GM12878 (cell line): ENCODE measurements around the gene KIAA1586. TPM values are rescaled to one million over a fixed set of nuclear protein-coding genes. Genes with fewer than 3 reads are reported as not detected.

Experiments used
- ATAC-seq: fragments of 200-7000 bp; cut with Tn5 transposase; 3 replicates; pipeline ENCODE4 v1.9.1; 2020; ENCODE audit warnings: mild to moderate bottlenecking, moderate library complexity
- BruUV-seq: library from RNA; stranded (reverse); fragments of 400-500 nt; replicated peaks from 2 replicates; lab custom pipeline; 2021; lab: Mats Ljungman, UMichigan
- CTCF ChIA-PET: fragments of 300-600 bp; sonication (Branson Sonifier 250); formaldehyde crosslinking; extraction: SDS; loops from one replicate; lab custom pipeline; 2021; ENCODE audit warnings: inconsistent platforms; lab: Yijun Ruan, JAX
- POLR2A ChIA-PET: fragments of 350-600 bp; formaldehyde crosslinking; extraction: SDS; loops from one replicate; lab custom pipeline; 2021; ENCODE audit warnings: inconsistent platforms; lab: Charles Lee
- RAD21 ChIA-PET: fragments of 300-600 bp; sonication (Branson Sonifier 250); formaldehyde crosslinking; loops from one replicate; lab custom pipeline; 2023; ENCODE audit warnings: antibody characterized with exemption; ENCODE audit not compliant: unreplicated experiment; lab: Charles Lee
- SMC1A ChIA-PET: fragments of 300-600 bp; sonication (Branson Sonifier 250); formaldehyde crosslinking; loops from one replicate; lab custom pipeline; 2023; ENCODE audit not compliant: unreplicated experiment, uncharacterized antibody; lab: Charles Lee
- DNase-seq: peaks from one replicate; pipeline ENCODE4 v3.0.0-alpha.2; 2011; ENCODE audit warnings: low read depth, low spot score
- FAIRE-seq: peaks from 3 replicates; lab custom pipeline; 2011; peaks lifted over from hg19 to GRCh38; lab: Jason Lieb, UNC
- H2AFZ ChIP-seq: 2 replicates; pipeline ENCODE4 v1.6.0; 2011; ENCODE audit warnings: low read depth, low read length, control low read depth; ENCODE audit not compliant: control insufficient read depth
- H3K27ac ChIP-seq: 2 replicates; pipeline ENCODE4 v1.5.1; 2011; ENCODE audit warnings: control low read depth; ENCODE audit not compliant: control insufficient read depth, insufficient read depth
- H3K27me3 ChIP-seq, 2 experiments: replicated peaks in 1 of 2; 2 replicates each; pipeline versions ENCODE4 v1.6.0 to v1.6.1; 2011; ENCODE audit warnings: low read length in 1 of 2; ENCODE audit not compliant: control insufficient read depth in 2 of 2, insufficient read depth in 2 of 2
- H3K36me3 ChIP-seq, 2 experiments: 2 replicates each; pipeline ENCODE4 v1.5.1; 2011; ENCODE audit warnings: low read length in 1 of 2; ENCODE audit not compliant: control insufficient read depth in 2 of 2, insufficient read depth in 2 of 2
- H3K4me1 ChIP-seq: 2 replicates; pipeline ENCODE4 v1.6.1; 2011; ENCODE audit warnings: mild to moderate bottlenecking, low read length, moderate library complexity, mixed read lengths; ENCODE audit not compliant: control insufficient read depth, insufficient read depth
- H3K4me2 ChIP-seq: 2 replicates; pipeline ENCODE4 v1.6.0; 2011; ENCODE audit warnings: control low read depth; ENCODE audit not compliant: control insufficient read depth, insufficient read depth
- H3K4me3 ChIP-seq: fragments of 200-600 bp; sonication (generic); 2 replicates; pipeline ENCODE4 v1.5.1; 2016
- H3K79me2 ChIP-seq: 2 replicates; pipeline ENCODE4 v1.6.0; 2011; ENCODE audit warnings: low read length; ENCODE audit not compliant: control insufficient read depth, insufficient read depth
- H3K9ac ChIP-seq: 2 replicates; pipeline ENCODE4 v1.8.0; 2011; ENCODE audit warnings: low read length, control low read depth, mixed read lengths; ENCODE audit not compliant: control insufficient read depth, insufficient read depth
- H3K9me3 ChIP-seq: replicated peaks from 3 replicates; pipeline ENCODE4 v1.5.1; 2011; ENCODE audit warnings: mild to moderate bottlenecking, low read length; ENCODE audit not compliant: control insufficient read depth, insufficient read depth
- H4K20me1 ChIP-seq: 2 replicates; pipeline ENCODE4 v1.6.0; 2011; ENCODE audit not compliant: control insufficient read depth, insufficient read depth
- BHLHE40 ChIP-seq, 2 experiments: fragments of 450-650 bp in 1 of 2; IDR thresholded peaks; 2 replicates each; pipeline ENCODE4 v1.6.1; 2011 to 2017; ENCODE audit warnings: low read depth in 2 of 2, borderline replicate concordance in 1 of 2, improper control_type of control experiment in 1 of 2, low read length in 1 of 2, mild to moderate bottlenecking in 1 of 2
- CHD1 ChIP-seq: IDR thresholded peaks from 2 replicates; pipeline ENCODE4 v1.6.1; 2012; ENCODE audit warnings: low read depth, low read length, improper control_type of control experiment
- DPF2 ChIP-seq: fragments of 450-650 bp; IDR thresholded peaks from 2 replicates; pipeline ENCODE4 v1.6.1; 2017; ENCODE audit warnings: mild to moderate bottlenecking
- HDAC6 ChIP-seq: fragments of 200-600 bp; sonication (generic); IDR thresholded peaks from one replicate; pipeline ENCODE4 v1.8.0; 2017; ENCODE audit warnings: antibody characterized with exemption; ENCODE audit not compliant: unreplicated experiment
- JUNB ChIP-seq: IDR thresholded peaks from 2 replicates; pipeline ENCODE4 v1.6.1; 2016; ENCODE audit warnings: antibody characterized with exemption, mild to moderate bottlenecking
- KAT2A ChIP-seq: conservative IDR thresholded peaks from 2 replicates; pipeline ENCODE4 v1.6.1; 2011; ENCODE audit warnings: low read depth, low read length; ENCODE audit not compliant: control insufficient read depth
- MEF2A ChIP-seq: IDR thresholded peaks from 2 replicates; pipeline ENCODE4 v1.6.1; 2011; ENCODE audit warnings: low read depth, mild to moderate bottlenecking, low read length, moderate library complexity; ENCODE audit not compliant: insufficient read depth
- PAX5 ChIP-seq: IDR thresholded peaks from 2 replicates; pipeline ENCODE4 v1.6.1; 2011; ENCODE audit warnings: low read depth, low read length, borderline replicate concordance
- POU2F2 ChIP-seq: IDR thresholded peaks from 3 replicates; pipeline ENCODE4 v1.6.1; 2011; ENCODE audit warnings: low read depth, mild to moderate bottlenecking, low read length, borderline replicate concordance
- SIN3A ChIP-seq: IDR thresholded peaks from 2 replicates; pipeline ENCODE4 v1.6.1; 2012; ENCODE audit warnings: low read depth, low read length, improper control_type of control experiment
- TAF1 ChIP-seq: IDR thresholded peaks from 2 replicates; pipeline ENCODE4 v1.6.1; 2011; ENCODE audit warnings: mild to moderate bottlenecking, low read depth, low read length, borderline replicate concordance
- ZNF24 ChIP-seq: fragments of 450-650 bp; IDR thresholded peaks from 2 replicates; pipeline ENCODE4 v1.6.1; 2017; ENCODE audit warnings: antibody characterized with exemption, mild to moderate bottlenecking
- whole genome bisulfite sequencing: methylation state at CpG from one replicate; pipeline ENCODE4 v1.1.6; 2016; ENCODE audit warnings: low lambda C conversion rate; ENCODE audit not compliant: insufficient replicate concordance, insufficient coverage; ENCODE audit errors: missing lambda C conversion rate; 5-methylcytosine and 5-hydroxymethylcytosine counted together
- in situ Hi-C: fragments of 300-500 bp; cut with MboI; formaldehyde crosslinking; loops from 9 replicates; pipeline ENCODE4 v1.14.3; 2018; ENCODE audit warnings: mixed read lengths
- intact Hi-C: fragments of 100-400 bp; cut with micrococcal nuclease; formaldehyde crosslinking; loops from one replicate; pipeline ENCODE4 v1.14.2; 2022; ENCODE audit not compliant: unreplicated experiment
- polyA plus RNA-seq, 11 experiments: library from polyadenylated mRNA; depleted of rRNA in 4 of 11; unstranded in 6 of 11; stranded (reverse) in 5 of 11; fragments of >200 nt; fragmentation: Nextera tagmentation in 4 of 11; fragmentation: Illumina TruSeq in 1 of 11; extraction: Ambion mirVana in 4 of 11; extraction: Trizol in 1 of 11; gene quantifications; 1 replicate in 1 of 11; 2 replicates in 10 of 11; pipeline versions ENCODE4 v1.2.1 to v1.2.3, GENCODE V29; 2011 to 2016; ENCODE audit warnings: inconsistent platforms in 2 of 11, missing spikeins in 2 of 11, low read depth in 1 of 11
- total RNA-seq, 4 experiments: library from RNA; depleted of rRNA in 3 of 4; stranded (reverse); fragments of >200 nt in 3 of 4; fragmentation: Illumina TruSeq in 1 of 4; extraction: Trizol in 1 of 4; gene quantifications; 2 replicates each; pipeline versions ENCODE4 v1.2.1 to v1.2.3, GENCODE V29; 2013 to 2021

Gene KIAA1586
- total and polyA plus RNA-seq, 10 of the 15 experiments (the other 5 are each of a cell fraction or from before 2014, with no cell fraction given): 13.1 to 33.1 (median 21.2) TPM

DNA sequence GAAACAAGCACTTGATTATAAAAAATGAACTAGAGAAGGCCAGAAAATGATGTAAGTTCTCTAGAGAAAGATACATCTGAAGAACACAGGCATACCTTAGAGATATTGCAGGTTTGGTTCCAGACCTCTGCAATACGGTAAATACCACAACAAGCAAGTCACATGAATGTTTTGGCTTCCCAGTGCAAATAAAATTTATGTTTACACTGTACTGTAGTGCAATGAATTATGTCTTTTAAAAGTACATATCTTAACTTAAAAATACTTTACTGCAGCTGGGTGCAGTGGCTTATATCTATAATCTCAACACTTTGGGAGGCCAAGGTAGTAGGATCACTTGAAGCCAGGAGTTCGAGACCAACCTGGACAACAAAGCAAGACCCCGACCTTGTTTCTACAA lies 10.9 kb upstream of the KIAA1586 start:
- no peak for ATAC-seq
- in situ Hi-C loops (no loop called here), intact Hi-C loops (no loop called here)
- no peak for TF ChIP-seq HDAC6
- no peak for TF ChIP-seq TAF1
- no peak for TF ChIP-seq MEF2A
- no peak for TF ChIP-seq SIN3A
- TF ChIP-seq DPF2: no peak
- TF ChIP-seq POU2F2: no peak
- no peak for TF ChIP-seq PAX5
- TF ChIP-seq ZNF24: no peak
- TF ChIP-seq JUNB: no peak
- TF ChIP-seq KAT2A: no peak
- TF ChIP-seq BHLHE40 (IDR thresholded peaks at IDR 0.05; ENCODE audit: borderline replicate concordance in 1 of 2, low read depth in 2 of 2, low read length in 1 of 2): no peak
- no peak for TF ChIP-seq CHD1
- H3K4me2 ChIP-seq: no peak overlapping the region
- FAIRE-seq: no peak
- no peaks in the 10 kb centered on the region for H3K36me3 ChIP-seq
- ChIA-PET CTCF (interaction anchor here (0.7 to 1.6 kb wide), 2 partner anchors 10 to 15 kb away, joined by 3 to 5 read pairs; no protein-coding TSS in a partner anchor), SMC1A (no interaction called here), POLR2A (no interaction called here), RAD21 (no interaction called here)
- no peaks in the 10 kb centered on the region for H3K9me3 ChIP-seq
- H3K27me3 ChIP-seq: no peaks in the 10 kb centered on the region
- BruUV-seq: no TSS peak
- no peak overlapping the region for H3K9ac ChIP-seq
- 32% methylated on average over 3 of the region's 3 CpGs for WGBS
- H3K79me2 ChIP-seq: no peaks in the 10 kb centered on the region
- DNase-seq: no peak
- H3K27ac ChIP-seq: no peak overlapping the region
- no peak overlapping the region for H3K4me3 ChIP-seq
- no peaks in the 10 kb centered on the region for H3K4me1 ChIP-seq
- H2AFZ ChIP-seq: no peak overlapping the region
- H4K20me1 ChIP-seq: no peaks in the 10 kb centered on the region
